HG03565 (cell line): ENCODE measurements around the gene OR52E8.

Experiments used
- ATAC-seq: cut with Tn5 transposase; IDR thresholded peaks from one replicate; pipeline ENCODE4 v1.9.1; 2021; ENCODE audit warnings: mild to moderate bottlenecking, moderate library complexity; ENCODE audit not compliant: unreplicated experiment

Gene OR52E8

GRCh38 chr11:5857590-5857989 lies at the start of gene OR52E8:
TSS of gene OR52E8 (minus strand) at chr11:5857690. CDS start at chr11:5857690, 0 bp downstream.
- ATAC-seq: no peak

DNA sequence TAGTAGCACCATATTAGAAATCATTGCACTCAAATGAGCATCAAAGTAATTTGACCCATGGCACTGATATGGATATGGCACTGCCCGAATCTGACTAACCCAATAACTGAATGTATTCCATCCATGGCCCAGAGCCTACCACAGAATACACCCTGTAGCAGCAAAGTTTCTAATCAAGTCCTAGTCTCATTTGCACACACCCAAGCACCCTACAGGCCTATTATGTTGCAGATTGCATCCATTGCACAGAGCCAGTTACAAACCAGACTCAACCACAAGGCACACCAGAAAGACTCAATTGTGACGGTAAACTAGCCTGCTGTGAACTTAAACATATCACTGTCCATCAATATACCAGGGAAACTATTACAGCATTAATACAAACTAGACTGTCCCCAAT lies 42.0 kb upstream of the OR52E8 start:
- ATAC-seq: no peak

- ATAC-seq: no peak
Observed at GRCh38 chr11:5892908-5893307, 35.4 kb upstream of the OR52E8 start, which contains the start of gene OR52E5. TSS of gene OR52E5 (plus strand) at chr11:5893208. CDS start at chr11:5900777, 7,569 bp downstream.

GRCh38 chr11:5891216-5891800 lies 33.8 kb upstream of the OR52E8 start:
- no peak for ATAC-seq

DNA sequence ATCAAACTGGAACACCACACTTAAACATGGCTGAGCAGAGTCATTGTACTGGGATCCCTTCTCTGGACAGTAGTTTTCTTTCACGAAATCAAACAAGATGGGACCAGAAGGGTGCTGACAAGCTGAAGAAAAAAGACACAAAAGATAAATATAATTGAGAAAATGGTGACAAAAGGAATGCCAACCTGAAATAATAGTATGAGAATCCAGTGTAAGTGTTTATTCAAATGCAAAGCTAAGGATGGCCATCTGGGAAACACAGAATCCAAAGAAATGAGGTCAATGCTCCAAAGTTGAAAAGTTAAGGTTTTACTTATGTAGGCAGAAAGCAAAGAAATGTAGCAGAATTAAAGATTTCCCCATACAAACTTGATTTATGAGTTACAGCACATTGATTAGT lies 30.2 kb upstream of the OR52E8 start:
- no peak for ATAC-seq

DNA sequence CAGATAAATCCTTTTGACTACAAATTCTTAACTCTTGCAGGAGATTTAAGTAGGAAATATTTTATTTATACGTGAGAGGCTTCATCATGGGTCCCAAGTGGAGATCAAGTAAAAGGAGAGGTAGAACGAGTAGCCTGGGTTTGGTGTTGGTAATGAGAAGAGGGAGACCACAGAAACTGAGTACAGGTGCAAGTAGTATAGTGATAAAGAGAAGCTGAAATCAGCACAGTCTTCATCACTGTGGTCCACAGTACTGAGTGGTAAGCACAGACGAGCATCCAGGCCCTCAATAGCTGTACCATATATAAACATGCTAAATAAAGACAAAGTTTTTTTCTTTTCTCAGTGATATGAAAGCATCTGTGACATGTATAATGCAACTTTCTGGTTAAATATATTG lies 29.7 kb upstream of the OR52E8 start:
- ATAC-seq: no peak

- ATAC-seq: no peak
Observed at GRCh38 chr11:5881756-5882155, 24.3 kb upstream of the OR52E8 start.

DNA sequence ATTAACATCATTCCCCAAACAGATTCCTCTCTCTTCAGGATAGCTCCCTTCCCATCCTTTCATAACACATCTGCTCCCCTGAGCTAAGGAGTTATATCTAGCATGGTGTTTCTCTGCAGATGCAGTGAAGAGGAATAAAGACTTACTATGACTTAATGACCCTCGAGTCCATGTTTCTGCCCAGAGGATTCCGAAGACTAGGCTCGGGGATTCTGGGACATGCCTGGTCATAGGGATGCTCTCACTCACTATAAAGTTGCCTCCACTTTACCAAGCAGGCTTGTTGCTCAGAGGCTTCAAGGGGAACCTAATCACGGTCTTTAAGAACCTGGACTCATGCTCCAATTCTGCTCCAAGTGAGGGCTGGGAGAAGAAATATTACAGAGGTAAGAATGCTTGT lies 22.8 kb upstream of the OR52E8 start, which contains the start of gene OR52E4:
OR52E4 (plus strand) TSS at position 301 of the 400 bp plus-strand sequence. CDS start 3,664 bp downstream, outside the sequence.
- ATAC-seq: no peak

GRCh38 chr11:5878564-5878963 lies 21.1 kb upstream of the OR52E8 start:
- ATAC-seq: no peak

DNA sequence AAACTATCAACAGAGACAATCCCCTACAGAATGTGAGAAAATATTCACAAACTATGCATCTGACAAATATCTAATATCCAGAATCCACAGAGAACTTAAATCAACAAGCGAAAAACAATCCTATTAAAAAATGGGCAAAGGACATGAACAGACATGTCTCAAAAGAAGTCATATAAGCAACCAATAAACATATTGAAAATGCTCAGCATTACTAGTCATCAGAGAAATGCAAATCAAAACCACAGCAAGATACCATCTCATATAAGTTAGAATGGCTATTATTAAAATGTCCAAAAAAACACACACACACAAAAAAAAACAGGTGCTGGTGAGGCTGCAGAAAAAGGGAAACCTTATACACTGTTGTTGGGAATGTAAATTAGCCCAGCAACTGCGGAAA lies 8.3 kb upstream of the OR52E8 start:
- ATAC-seq: no peak

- ATAC-seq: no peak
Observed at GRCh38 chr11:5851002-5851401, 6.5 kb downstream of the OR52E8 start.

GRCh38 chr11:5847711-5848110 lies 9.8 kb downstream of the OR52E8 start:
- ATAC-seq: no peak

GRCh38 chr11:5846701-5847100 lies 10.8 kb downstream of the OR52E8 start:
- ATAC-seq: no peak

- no peak for ATAC-seq
Observed at GRCh38 chr11:5841797-5842196, 15.7 kb downstream of the OR52E8 start, which contains the start of gene OR52E6. TSS of gene OR52E6 (minus strand) at chr11:5841897. CDS start at chr11:5841897, 0 bp downstream.

- ATAC-seq: no peak
Observed at GRCh38 chr11:5837695-5838094, 19.8 kb downstream of the OR52E8 start.

DNA sequence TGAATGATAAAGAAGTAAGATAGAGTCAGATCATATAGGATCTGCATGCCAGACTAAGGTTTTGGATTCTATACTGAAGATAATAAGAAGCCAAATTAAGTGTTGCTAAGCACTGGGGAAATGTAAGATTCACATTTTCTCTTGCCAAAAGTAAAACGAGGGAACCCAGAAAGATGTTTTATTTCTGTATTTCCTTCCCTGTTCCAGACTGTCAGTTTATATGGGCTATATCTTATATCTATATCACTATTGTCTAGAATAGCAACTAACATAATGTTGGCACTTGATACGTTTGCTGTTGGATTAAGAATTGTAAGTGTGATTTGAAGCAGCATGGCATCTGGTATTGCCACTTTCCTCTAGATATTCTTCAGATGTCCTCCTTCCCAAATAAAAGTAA lies 24.0 kb downstream of the OR52E8 start:
- no peak for ATAC-seq

- no peak for ATAC-seq
Observed at GRCh38 chr11:5831196-5831829, 26.2 kb downstream of the OR52E8 start.

- ATAC-seq: peak; percentile 53
Observed at GRCh38 chr11:5818245-5818886, 39.1 kb downstream of the OR52E8 start.

DNA sequence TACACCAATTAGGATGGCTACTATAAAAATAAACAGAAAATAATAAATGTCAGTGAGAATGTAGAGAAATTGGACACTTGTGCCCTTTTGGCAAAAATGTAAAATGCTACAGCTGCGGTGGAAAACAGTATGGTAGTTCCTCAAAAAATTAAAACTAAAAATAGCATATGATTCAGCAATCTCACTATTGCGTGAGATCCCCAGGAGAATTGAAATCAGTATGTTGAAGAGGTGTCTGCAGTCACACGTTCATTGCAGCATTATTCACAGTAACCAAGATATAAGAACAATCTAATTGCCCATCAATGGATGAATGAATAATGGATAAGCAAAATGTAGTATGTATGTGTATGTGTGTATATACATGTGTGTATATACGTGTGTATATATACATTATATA lies 42.0 kb downstream of the OR52E8 start:
- no peak for ATAC-seq

DNA sequence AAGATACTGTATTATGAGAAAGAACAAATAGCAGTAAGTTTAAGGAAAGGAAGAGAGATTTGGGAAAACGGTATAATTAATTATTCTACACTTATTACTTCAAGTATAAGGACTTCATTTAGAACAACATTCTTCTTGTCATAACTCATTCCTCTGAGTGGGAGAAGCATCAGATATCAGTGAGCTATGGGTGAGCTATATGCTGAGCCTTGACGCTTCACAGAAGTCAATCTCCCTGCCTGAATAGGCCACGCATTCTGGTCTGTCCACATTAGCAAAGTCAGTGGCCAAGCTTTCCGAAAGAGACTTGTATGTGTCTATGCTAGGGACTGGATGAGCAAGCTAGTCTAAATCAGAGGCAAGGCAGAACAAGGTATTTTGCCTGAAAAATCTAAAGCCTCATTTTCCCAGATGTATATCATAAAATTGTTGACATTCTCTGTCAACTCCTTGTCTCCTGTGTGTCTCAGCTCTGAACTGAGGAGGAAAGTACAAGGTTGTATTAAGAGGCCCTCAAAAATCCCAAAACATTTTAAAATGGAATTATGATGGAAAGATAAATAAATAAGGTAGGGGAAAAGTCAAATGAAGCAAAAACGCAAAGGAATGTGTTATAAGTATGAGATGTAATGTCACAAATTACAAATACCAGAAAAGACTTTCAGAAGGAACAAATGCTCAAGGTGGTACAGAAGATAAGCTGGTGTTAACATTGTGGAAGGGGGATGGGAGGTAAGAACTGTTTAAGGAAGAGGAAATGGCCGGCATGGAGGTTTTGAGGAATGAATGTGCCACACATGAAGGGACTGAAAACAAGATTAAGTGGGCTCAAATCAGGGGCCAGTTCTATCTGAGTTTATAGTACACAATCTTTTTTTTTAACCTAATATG lies 47.3 kb downstream of the OR52E8 start:
- ATAC-seq: no peak

DNA sequence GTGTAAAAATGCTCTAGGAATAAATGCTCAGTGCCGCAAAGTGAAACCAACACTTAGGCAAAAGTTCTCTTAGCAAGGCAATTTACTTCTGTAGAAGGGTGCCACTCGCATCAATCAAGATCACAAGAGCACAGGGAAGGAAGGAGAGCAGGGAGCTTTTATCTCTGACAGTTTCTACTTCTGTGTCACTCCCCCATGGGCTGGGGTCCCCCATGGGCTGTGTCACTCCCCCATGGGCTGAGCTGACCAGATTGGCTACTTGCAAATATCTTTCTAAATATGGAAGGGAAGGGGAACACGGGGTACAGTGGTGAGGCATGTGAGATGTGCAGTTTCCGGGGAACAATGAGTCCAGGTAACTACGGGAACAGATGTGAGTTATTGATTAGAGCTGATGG lies 48.4 kb downstream of the OR52E8 start:
- no peak for ATAC-seq
